ENCODE results near the gene TEX53.
A peak's percentile ranks its signal among the peaks of the same experiment; 100 is the strongest.

The TEX53 gene

GRCh38 chr9:114677418-114677817, 19.8 kb upstream of the TEX53 start:
- Histone ChIP-seq H3K9me3 (ENCODE audit: severe bottlenecking) (no peaks in the 10 kb centered on the region), H3K36me3 (ENCODE audit: low read depth) (no peaks in the 10 kb centered on the region), H3K27me3 (ENCODE audit: insufficient read depth, poor library complexity, severe bottlenecking) (no peaks in the 10 kb centered on the region), H3K27ac (ENCODE audit: poor library complexity, severe bottlenecking) (peak overlapping the region; percentile 86), H3K4me1 (ENCODE audit: insufficient read depth, poor library complexity, severe bottlenecking) (peaks cover 29% of the 10 kb centered on the region), H3K4me3 (ENCODE audit: severe bottlenecking) (no peak overlapping the region)
- DNase-seq (ENCODE audit: low spot score) (peak; percentile 94), ATAC-seq (ENCODE audit: low read depth) (peak; percentile 95)
- no peak for TF ChIP-seq CTCF (IDR thresholded peaks at IDR 0.05; ENCODE audit: poor library complexity, severe bottlenecking)

- H3K27me3 ChIP-seq (ENCODE audit: insufficient read depth, poor library complexity, severe bottlenecking) = no peaks in the 10 kb centered on the region
- H3K27ac ChIP-seq (ENCODE audit: poor library complexity, severe bottlenecking) = peak overlapping the region; percentile 86
- no peaks in the 10 kb centered on the region for H3K36me3 ChIP-seq (ENCODE audit: low read depth)
- ATAC-seq (ENCODE audit: low read depth) (no peak), DNase-seq (ENCODE audit: low spot score) (no peak)
- H3K4me3 ChIP-seq (ENCODE audit: severe bottlenecking) = no peak overlapping the region
- no peaks in the 10 kb centered on the region for H3K9me3 ChIP-seq (ENCODE audit: severe bottlenecking)
- TF ChIP-seq CTCF (IDR thresholded peaks at IDR 0.05; ENCODE audit: poor library complexity, severe bottlenecking) = no peak
- peaks cover 29% of the 10 kb centered on the region for H3K4me1 ChIP-seq (ENCODE audit: insufficient read depth, poor library complexity, severe bottlenecking)
Observed at GRCh38 chr9:114676901-114677300, 19.3 kb upstream of the TEX53 start.

- no peaks in the 10 kb centered on the region for H3K27me3 ChIP-seq (ENCODE audit: insufficient read depth, poor library complexity, severe bottlenecking)
- H3K27ac ChIP-seq (ENCODE audit: poor library complexity, severe bottlenecking) = peak overlapping the region; percentile 86
- DNase-seq (ENCODE audit: low spot score) (no peak), ATAC-seq (ENCODE audit: low read depth) (no peak)
- peaks cover 29% of the 10 kb centered on the region for H3K4me1 ChIP-seq (ENCODE audit: insufficient read depth, poor library complexity, severe bottlenecking)
- H3K9me3 ChIP-seq (ENCODE audit: severe bottlenecking) = no peaks in the 10 kb centered on the region
- no peak overlapping the region for H3K4me3 ChIP-seq (ENCODE audit: severe bottlenecking)
- no peak for TF ChIP-seq CTCF (IDR thresholded peaks at IDR 0.05; ENCODE audit: poor library complexity, severe bottlenecking)
- no peaks in the 10 kb centered on the region for H3K36me3 ChIP-seq (ENCODE audit: low read depth)
Observed at GRCh38 chr9:114674798-114675540, 17.4 kb upstream of the TEX53 start.

DNA sequence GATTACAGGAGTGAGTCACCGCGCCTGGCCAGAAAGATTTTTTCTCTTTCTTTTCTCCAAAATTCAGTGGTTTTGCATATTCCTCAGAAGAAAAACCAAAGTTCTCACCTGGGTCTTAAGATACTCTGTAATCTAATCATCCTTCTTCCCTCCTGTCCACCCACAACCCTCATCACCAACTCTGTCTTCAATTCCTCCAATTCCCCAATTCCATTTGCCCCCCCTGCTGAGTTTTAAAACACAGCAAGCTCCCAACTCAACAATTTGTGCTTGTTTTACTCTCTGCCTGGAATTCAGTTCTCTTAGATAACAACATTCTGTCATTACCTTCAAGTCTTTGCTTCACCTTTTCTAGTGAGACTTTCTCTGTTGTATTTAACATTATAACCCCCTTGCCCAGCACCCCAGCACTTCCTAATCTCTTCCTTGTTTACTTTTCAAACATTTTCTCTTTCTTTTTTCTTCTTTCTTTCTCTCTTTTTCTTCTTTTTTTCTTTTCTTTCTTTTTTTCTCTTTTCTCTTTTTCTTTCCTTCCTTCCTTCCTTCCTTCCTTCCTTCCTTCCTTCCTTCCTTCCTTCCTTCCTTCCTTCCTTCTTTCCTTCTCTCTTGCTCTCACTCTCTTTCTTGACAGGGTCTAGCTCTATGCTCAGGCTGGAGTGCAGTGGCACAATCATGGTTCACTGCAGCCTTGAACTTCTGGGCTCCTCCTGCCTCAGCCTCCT, 16.6 kb upstream of the TEX53 start:
- Histone ChIP-seq H3K9me3 (ENCODE audit: severe bottlenecking) (no peaks in the 10 kb centered on the region), H3K36me3 (ENCODE audit: low read depth) (no peaks in the 10 kb centered on the region), H3K27me3 (ENCODE audit: insufficient read depth, poor library complexity, severe bottlenecking) (no peaks in the 10 kb centered on the region), H3K4me3 (ENCODE audit: severe bottlenecking) (no peak overlapping the region), H3K27ac (ENCODE audit: poor library complexity, severe bottlenecking) (no peak overlapping the region), H3K4me1 (ENCODE audit: insufficient read depth, poor library complexity, severe bottlenecking) (peaks cover 29% of the 10 kb centered on the region)
- DNase-seq (ENCODE audit: low spot score) (no peak), ATAC-seq (ENCODE audit: low read depth) (no peak)
- TF ChIP-seq CTCF (IDR thresholded peaks at IDR 0.05; ENCODE audit: poor library complexity, severe bottlenecking) = no peak

DNA sequence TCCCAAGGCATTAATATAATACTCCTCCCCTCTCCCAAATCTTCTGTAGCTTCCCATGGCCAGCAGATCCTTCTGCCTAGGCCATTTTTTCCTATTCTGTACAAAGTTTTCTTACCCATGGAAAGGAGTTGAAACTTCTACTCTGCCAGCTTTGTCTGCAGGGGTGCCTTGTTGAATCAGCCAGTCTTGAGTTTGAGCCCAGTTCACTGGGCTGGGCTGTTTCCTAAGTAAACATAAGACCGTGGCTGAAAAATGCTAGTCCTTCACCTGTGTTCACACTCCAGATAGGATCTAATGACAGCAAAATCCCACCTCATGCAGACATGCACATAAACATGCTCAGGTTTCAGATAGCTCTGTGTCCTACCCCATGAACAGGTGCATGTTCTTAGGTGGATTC, 14.0 kb upstream of the TEX53 start:
- no peaks in the 10 kb centered on the region for H3K9me3 ChIP-seq (ENCODE audit: severe bottlenecking)
- peaks cover 7% of the 10 kb centered on the region for H3K4me1 ChIP-seq (ENCODE audit: insufficient read depth, poor library complexity, severe bottlenecking)
- H3K36me3 ChIP-seq (ENCODE audit: low read depth) = no peaks in the 10 kb centered on the region
- no peak overlapping the region for H3K4me3 ChIP-seq (ENCODE audit: severe bottlenecking)
- H3K27ac ChIP-seq (ENCODE audit: poor library complexity, severe bottlenecking) = no peak overlapping the region
- no peaks in the 10 kb centered on the region for H3K27me3 ChIP-seq (ENCODE audit: insufficient read depth, poor library complexity, severe bottlenecking)
- ATAC-seq (ENCODE audit: low read depth) = no peak
- DNase-seq (ENCODE audit: low spot score) = no peak
- TF ChIP-seq CTCF (IDR thresholded peaks at IDR 0.05; ENCODE audit: poor library complexity, severe bottlenecking) = no peak
